HepG2 (cell line): Measurements from ENCODE around the gene TFF1.

Experiments
- EZH2 ChIP-seq: conservative IDR thresholded peaks from 2 replicates; pipeline ENCODE4 v1.6.1; 2012; ENCODE audit warnings: mild to moderate bottlenecking, low read depth, low read length, moderate library complexity
- HDAC2 ChIP-seq: sonication (generic); formaldehyde crosslinking; IDR thresholded peaks from 2 replicates; pipeline ENCODE4 v1.4.0; 2020; ENCODE audit warnings: missing genetic modification reagents
- KDM5A ChIP-seq: fragments of 200-600 bp; sonication (generic); IDR thresholded peaks from 2 replicates; pipeline ENCODE4 v1.7.0; 2018; ENCODE audit warnings: antibody characterized with exemption, mild to moderate bottlenecking, low read length, borderline replicate concordance
- KLF12 ChIP-seq: sonication (generic); formaldehyde crosslinking; IDR thresholded peaks from 2 replicates; pipeline ENCODE4 v1.4.0; 2020; ENCODE audit warnings: missing genetic modification reagents, borderline replicate concordance
- PRDM15 ChIP-seq: sonication (generic); formaldehyde crosslinking; IDR thresholded peaks from 2 replicates; pipeline ENCODE4 v1.4.0; 2020; ENCODE audit warnings: missing genetic modification reagents
- RXRA ChIP-seq: sonication (generic); formaldehyde crosslinking; IDR thresholded peaks from 2 replicates; pipeline ENCODE4 v1.5.1; 2020; ENCODE audit warnings: missing genetic modification reagents
- SALL1 ChIP-seq: sonication (generic); formaldehyde crosslinking; IDR thresholded peaks from 2 replicates; pipeline ENCODE4 v1.8.0; 2022; ENCODE audit warnings: mild to moderate bottlenecking, missing genetic modification reagents
- SP2 ChIP-seq: sonication (generic); formaldehyde crosslinking; IDR thresholded peaks from 2 replicates; pipeline ENCODE4 v1.5.1; 2020; ENCODE audit warnings: mild to moderate bottlenecking, missing genetic modification reagents
- YEATS4 ChIP-seq: sonication (generic); formaldehyde crosslinking; IDR thresholded peaks from 2 replicates; pipeline ENCODE4 v1.4.0; 2020; ENCODE audit warnings: missing genetic modification reagents, borderline replicate concordance
- ZFP91 ChIP-seq: sonication (generic); formaldehyde crosslinking; IDR thresholded peaks from 2 replicates; pipeline ENCODE4 v1.9.0; 2022; ENCODE audit warnings: missing genetic modification reagents, mild to moderate bottlenecking, borderline replicate concordance
- ZNF263 ChIP-seq: sonication (generic); formaldehyde crosslinking; IDR thresholded peaks from 2 replicates; pipeline ENCODE4 v1.4.0; 2020; ENCODE audit warnings: missing genetic modification reagents
- ZNF572 ChIP-seq: sonication (generic); formaldehyde crosslinking; IDR thresholded peaks from 2 replicates; pipeline ENCODE4 v1.5.1; 2020; ENCODE audit warnings: mild to moderate bottlenecking, missing genetic modification reagents

- TF ChIP-seq KDM5A = no peak
- TF ChIP-seq ZFP91 (CRISPR knock-in tag) = no peak
- TF ChIP-seq PRDM15 (CRISPR knock-in tag) = no peak
- TF ChIP-seq EZH2 = no peak
- TF ChIP-seq HDAC2 (CRISPR knock-in tag) = no peak
- no peak for TF ChIP-seq ZNF572 (CRISPR knock-in tag)
- TF ChIP-seq YEATS4 (CRISPR knock-in tag) = no peak
- no peak for TF ChIP-seq SP2
- TF ChIP-seq KLF12 (CRISPR knock-in tag) = no peak
- no peak for TF ChIP-seq ZNF263 (CRISPR knock-in tag)
- no peak for TF ChIP-seq SALL1
- no peak for TF ChIP-seq RXRA (CRISPR knock-in tag)
Observed at GRCh38 chr21:42360317-42360716, 6.0 kb downstream of the TFF1 start.
